Adrenal gland (tissue), 12 donors: ENCODE measurements around the gene PRKN. TPM values are rescaled to one million over a fixed set of nuclear protein-coding genes. Genes with fewer than 3 reads are reported as not detected.
"Not testable (repeated sequence)": the region's sequence is repeated elsewhere in the genome, so short reads cannot be mapped to it uniquely, and the experiment has no call there.

Source experiments
- DNase-seq, 7 donors: peaks; one replicate each; pipeline ENCODE4 v3.0.0-alpha.2; 2019 to 2020
- H3K27ac ChIP-seq, 5 donors: fragments of 200-600 bp; sonication (generic) in 4 of 5; 1 replicate in 3 of 5; 2 replicates in 2 of 5; pipeline versions ENCODE4 v1.5.1 to v1.8.0; 2016 to 2020; ENCODE audit warnings: mild to moderate bottlenecking in 1 of 5
- H3K27me3 ChIP-seq: fragments of 200-600 bp; 2 replicates; pipeline ENCODE4 v1.8.0; 2021
- H3K36me3 ChIP-seq, 2 donors: fragments of 200-600 bp; replicated peaks in 1 of 2; 1 replicate in 1 of 2; 2 replicates in 1 of 2; pipeline versions ENCODE4 v1.5.1 to v1.8.0; 2018 to 2022
- H3K4me1 ChIP-seq, 2 donors: fragments of 200-600 bp; replicated peaks in 1 of 2; 1 replicate in 1 of 2; 2 replicates in 1 of 2; pipeline versions ENCODE4 v1.5.1 to v1.8.0; 2018 to 2021
- H3K4me3 ChIP-seq, 4 donors: fragments of 200-600 bp; sonication (generic) in 3 of 4; one replicate each; pipeline ENCODE4 v1.5.1; 2016 to 2018
- H3K9me3 ChIP-seq, 3 donors: fragments of 200-600 bp; sonication (generic) in 1 of 3; replicated peaks in 1 of 3; 1 replicate in 2 of 3; 2 replicates in 1 of 3; pipeline versions ENCODE4 v1.5.1 to v1.8.0; 2016 to 2021
- POLR2A ChIP-seq, 2 donors: fragments of 450-650 bp; IDR thresholded peaks; one replicate each; pipeline ENCODE4 v1.6.1; 2017; ENCODE audit warnings: antibody characterized with exemption in 2 of 2, mild to moderate bottlenecking in 2 of 2, moderate library complexity in 1 of 2
- WGBS, 4 donors: extraction: QIAGEN DNeasy Blood & Tissue Kit in 2 of 4; methylation state at CpG; one replicate each; pipeline versions ENCODE4 v1.1.5 to v1.1.7; 2013 to 2017; 5-methylcytosine and 5-hydroxymethylcytosine counted together
- intact Hi-C, 2 donors: fragments of 100-400 bp; cut with DNase I; formaldehyde crosslinking; loops; one replicate each; pipeline versions ENCODE4 v1.14.1 to v1.15.0; 2022 to 2023
- polyA plus RNA-seq, 3 donors: library from polyadenylated mRNA; stranded (reverse); fragments of 200-250 nt in 2 of 3; fragments of 350-450 nt in 1 of 3; fragmentation: Illumina TruSeq in 1 of 3; extraction: RNeasy Lipid Tissue Mini Kit (QIAGEN cat#74804) in 1 of 3; gene quantifications; one replicate each; pipeline ENCODE4 v1.2.3, GENCODE V29; 2013 to 2014
- total RNA-seq, 9 donors: library from RNA; depleted of rRNA in 4 of 9; stranded (reverse); fragments of >200 nt in 4 of 9; fragments of 120-200 nt in 1 of 9; fragmentation: NEBNext Ultra II Directional in 1 of 9; extraction: Animal tissue kit (Norgen Biotek cat#: 25700) in 1 of 9; gene quantifications; one replicate each; pipeline versions ENCODE4 v1.1.0 to v1.2.4, GENCODE V29; 2013 to 2023
- TF ChIP-seq, protein P1 (sequence below), 6 experiments: fragments of 450-650 bp in 4 of 6; fragments of 200-600 bp in 2 of 6; sonication (generic) in 1 of 6; IDR thresholded peaks; 1 replicate in 5 of 6; 2 replicates in 1 of 6; pipeline versions ENCODE4 v1.5.1 to v1.8.0; 2016 to 2021; ENCODE audit warnings: antibody characterized with exemption in 6 of 6, mild to moderate bottlenecking in 2 of 6, moderate library complexity in 1 of 6
- donor health status: healthy with polysubstance abuse.
- donor health status: Bipolar disorder and iron deficiency.
- donor health status: DM: yes; HTN: yes; CAD: no.
- donor health status: DM: no; HTN: no; CAD: no.
- donor health status: DM: no; HTN: no; CAD: no.
- donor health status: DM: yes; HTN: yes; CAD: no.

PRKN gene
- total and polyA plus RNA-seq, 12 donors: 1.9 to 159 (median 13.3) TPM

DNA sequence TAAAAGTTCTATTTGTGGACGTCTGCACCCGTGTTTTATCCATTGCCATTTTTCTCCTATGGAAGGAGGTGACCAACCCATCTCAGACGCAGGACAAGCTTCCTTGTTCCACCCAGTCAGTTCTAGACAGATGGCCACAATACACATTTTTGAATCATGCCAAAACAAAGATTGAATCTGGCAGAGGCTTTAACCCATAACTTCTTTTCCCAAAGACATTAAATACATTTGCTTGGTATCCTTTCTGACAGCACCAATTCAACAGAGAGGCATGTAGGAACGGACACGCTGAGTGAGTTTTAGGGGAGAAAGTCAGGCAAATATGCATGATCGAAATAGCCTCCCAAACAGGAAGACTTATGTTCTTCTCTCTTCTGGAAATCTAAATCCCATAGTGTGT, 901.1 kb downstream of the PRKN start:
- TF ChIP-seq, protein P1, sequence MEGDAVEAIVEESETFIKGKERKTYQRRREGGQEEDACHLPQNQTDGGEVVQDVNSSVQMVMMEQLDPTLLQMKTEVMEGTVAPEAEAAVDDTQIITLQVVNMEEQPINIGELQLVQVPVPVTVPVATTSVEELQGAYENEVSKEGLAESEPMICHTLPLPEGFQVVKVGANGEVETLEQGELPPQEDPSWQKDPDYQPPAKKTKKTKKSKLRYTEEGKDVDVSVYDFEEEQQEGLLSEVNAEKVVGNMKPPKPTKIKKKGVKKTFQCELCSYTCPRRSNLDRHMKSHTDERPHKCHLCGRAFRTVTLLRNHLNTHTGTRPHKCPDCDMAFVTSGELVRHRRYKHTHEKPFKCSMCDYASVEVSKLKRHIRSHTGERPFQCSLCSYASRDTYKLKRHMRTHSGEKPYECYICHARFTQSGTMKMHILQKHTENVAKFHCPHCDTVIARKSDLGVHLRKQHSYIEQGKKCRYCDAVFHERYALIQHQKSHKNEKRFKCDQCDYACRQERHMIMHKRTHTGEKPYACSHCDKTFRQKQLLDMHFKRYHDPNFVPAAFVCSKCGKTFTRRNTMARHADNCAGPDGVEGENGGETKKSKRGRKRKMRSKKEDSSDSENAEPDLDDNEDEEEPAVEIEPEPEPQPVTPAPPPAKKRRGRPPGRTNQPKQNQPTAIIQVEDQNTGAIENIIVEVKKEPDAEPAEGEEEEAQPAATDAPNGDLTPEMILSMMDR (IDR thresholded peaks at IDR 0.05): no peak
- TF ChIP-seq POLR2A (IDR thresholded peaks at IDR 0.05): no peak
- DNase-seq: no peak
- H3K36me3 ChIP-seq: no peaks in the 10 kb centered on the region
- WGBS, 4 donors: 77 to 85% (median 84%) methylated on average over 6 of the region's 6 CpGs
- intact Hi-C loops: no loop called here
- H3K27ac ChIP-seq: no peak overlapping the region
- no peaks in the 10 kb centered on the region for H3K27me3 ChIP-seq
- no peaks in the 10 kb centered on the region for H3K4me1 ChIP-seq
- no peak overlapping the region for H3K4me3 ChIP-seq
- H3K9me3 ChIP-seq: no peaks in the 10 kb centered on the region

DNA sequence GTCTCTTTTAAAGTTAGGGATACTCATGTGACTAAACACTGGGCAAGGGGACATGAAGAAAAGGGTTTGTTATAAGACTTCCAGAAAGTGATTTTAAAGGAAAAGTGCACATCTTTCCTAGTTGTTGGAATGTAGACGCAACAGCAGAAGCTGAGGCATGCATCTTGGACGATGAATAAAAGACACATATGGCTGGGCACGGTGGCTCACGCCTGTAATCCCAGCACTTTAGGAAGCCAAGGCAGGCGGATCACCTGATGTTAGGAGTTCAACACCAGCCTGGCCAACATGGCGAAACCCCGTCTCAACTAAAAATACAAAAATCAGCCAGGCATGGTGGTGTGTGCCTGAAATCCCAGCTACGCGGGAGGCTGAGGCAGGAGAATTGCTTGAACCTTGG, 905.4 kb downstream of the PRKN start:
- H3K9me3 ChIP-seq, DNase-seq, H3K27me3 ChIP-seq, H3K4me3 ChIP-seq, intact Hi-C loops, H3K27ac ChIP-seq, H3K4me1 ChIP-seq, H3K36me3 ChIP-seq: not testable (repeated sequence)
- 94 to 98% (median 95%) methylated on average over 9 of the region's 9 CpGs for WGBS, 4 donors

DNA sequence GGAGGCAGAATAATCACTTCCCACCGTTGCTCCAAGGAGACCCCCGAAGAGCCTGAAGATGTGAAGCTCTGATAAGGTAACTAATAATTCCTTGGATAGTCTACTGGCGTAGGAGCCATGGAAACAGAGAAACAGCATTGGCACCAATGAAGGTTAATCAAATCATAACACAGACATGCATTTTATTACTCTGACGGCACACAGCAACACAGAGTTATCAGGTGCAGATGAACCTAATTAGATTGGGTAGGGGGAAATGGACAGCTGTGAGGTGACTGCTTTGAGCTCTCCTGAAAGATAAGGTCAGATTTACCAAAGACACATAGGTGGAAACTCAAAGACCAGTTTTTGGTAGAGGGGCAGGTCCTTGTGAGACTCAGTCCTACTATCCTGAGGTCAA, 909.7 kb downstream of the PRKN start:
- DNase-seq: no peak
- no peaks in the 10 kb centered on the region for H3K36me3 ChIP-seq
- no peaks in the 10 kb centered on the region for H3K9me3 ChIP-seq
- no peak overlapping the region for H3K27ac ChIP-seq
- intact Hi-C loops: no loop called here
- no peaks in the 10 kb centered on the region for H3K4me1 ChIP-seq
- WGBS, 4 donors: 51 to 76% (median 69%) methylated on average over 4 of the region's 4 CpGs
- H3K27me3 ChIP-seq: no peaks in the 10 kb centered on the region
- H3K4me3 ChIP-seq: no peak overlapping the region
- TF ChIP-seq, protein P1 (IDR thresholded peaks at IDR 0.05): no peak
- no peak for TF ChIP-seq POLR2A (IDR thresholded peaks at IDR 0.05)

DNA sequence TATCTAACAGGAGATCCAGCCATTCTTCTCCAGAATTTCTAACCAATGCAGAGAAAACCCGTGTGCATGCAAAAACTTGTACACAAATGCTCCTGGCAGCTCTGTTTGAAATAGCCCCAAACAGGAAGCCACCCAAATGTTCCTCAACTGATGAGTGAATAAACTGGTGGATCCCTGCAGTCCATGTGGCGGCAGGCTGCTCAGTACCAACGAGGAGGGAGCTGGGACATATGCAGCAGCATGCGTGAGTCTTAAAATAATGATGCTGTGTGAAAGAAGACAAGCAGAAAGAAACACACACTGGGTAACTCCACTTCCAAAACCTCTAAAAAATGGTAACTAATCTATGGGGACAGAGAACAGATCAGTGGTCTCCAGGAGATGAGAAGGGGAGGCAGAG, 911.6 kb downstream of the PRKN start:
- intact Hi-C loops: no loop called here
- no peak overlapping the region for H3K4me3 ChIP-seq
- DNase-seq: no peak
- no peaks in the 10 kb centered on the region for H3K4me1 ChIP-seq
- H3K27me3 ChIP-seq: no peaks in the 10 kb centered on the region
- no peaks in the 10 kb centered on the region for H3K36me3 ChIP-seq
- no peak overlapping the region for H3K27ac ChIP-seq
- TF ChIP-seq, protein P1 (IDR thresholded peaks at IDR 0.05): no peak
- TF ChIP-seq POLR2A (IDR thresholded peaks at IDR 0.05): no peak
- H3K9me3 ChIP-seq: no peaks in the 10 kb centered on the region
- WGBS, 4 donors: 66 to 70% (median 68%) methylated on average over 4 of the region's 4 CpGs

DNA sequence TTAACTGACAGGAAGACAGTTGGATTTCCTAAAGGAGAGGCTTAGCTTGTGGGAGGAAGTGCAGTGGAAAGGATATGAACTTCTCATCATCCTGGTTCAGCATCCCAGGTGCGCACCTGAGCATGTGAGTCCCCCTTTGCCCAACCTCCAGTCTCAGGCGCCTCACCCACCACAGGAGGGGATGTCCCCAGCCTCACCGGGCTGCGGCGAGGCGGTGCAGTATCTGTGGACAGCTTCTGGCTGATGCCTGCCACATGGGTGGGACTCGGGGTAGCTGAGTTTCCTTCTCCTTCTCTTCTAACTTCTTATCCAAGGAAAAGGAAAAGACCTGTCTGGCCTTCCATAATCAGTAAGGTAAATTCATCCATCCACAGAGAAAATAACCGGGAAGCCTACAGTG, 914.4 kb downstream of the PRKN start:
- intact Hi-C loops: no loop called here
- Histone ChIP-seq H3K4me1 (no peaks in the 10 kb centered on the region), H3K27me3 (no peaks in the 10 kb centered on the region), H3K36me3 (no peaks in the 10 kb centered on the region), H3K4me3 (no peak overlapping the region), H3K9me3 (no peaks in the 10 kb centered on the region), H3K27ac (no peak overlapping the region)
- 97 to 99% (median 98%) methylated on average over 8 of the region's 8 CpGs for WGBS, 4 donors
- DNase-seq: no peak
- TF ChIP-seq, protein P1 (IDR thresholded peaks at IDR 0.05): no peak
- no peak for TF ChIP-seq POLR2A (IDR thresholded peaks at IDR 0.05)
